ENCODE measurements around the gene PTPA.

GRCh38 chr9:129175515-129175824 is 64.3 kb downstream of the PTPA start:
- no peak for TF ChIP-seq CTCF (IDR thresholded peaks at IDR 0.05; ENCODE audit: low read length)
- TF ChIP-seq EZH2phosphoT487 (IDR thresholded peaks at IDR 0.05; ENCODE audit: low read length) = no peak
